IPS-18a (cell line): Measurements from ENCODE around the gene HEXD.
"Not testable (repeated sequence)": the region's sequence is repeated elsewhere in the genome, so short reads cannot be mapped to it uniquely, and the experiment has no call there.

Experiments
- H3K27ac ChIP-seq: one replicate; pipeline ENCODE4 v1.5.1; 2013; ENCODE audit warnings: low read length
- H3K27me3 ChIP-seq: one replicate; pipeline ENCODE4 v1.6.1; 2013; ENCODE audit warnings: mild to moderate bottlenecking, low read length; ENCODE audit not compliant: control insufficient read depth, insufficient read depth
- H3K36me3 ChIP-seq: one replicate; pipeline ENCODE4 v1.6.1; 2013; ENCODE audit warnings: low read depth, low read length; ENCODE audit not compliant: control insufficient read depth
- H3K4me1 ChIP-seq: one replicate; pipeline ENCODE4 v1.6.1; 2013; ENCODE audit warnings: low read depth, low read length; ENCODE audit not compliant: control insufficient read depth
- H3K4me3 ChIP-seq: one replicate; pipeline ENCODE4 v1.5.1; 2013; ENCODE audit warnings: low read length
- H3K9ac ChIP-seq: one replicate; pipeline ENCODE4 v1.6.1; 2013; ENCODE audit warnings: mild to moderate bottlenecking, low read length, moderate library complexity
- H3K9me3 ChIP-seq: one replicate; pipeline ENCODE4 v1.6.1; 2013; ENCODE audit warnings: low read depth, low read length; ENCODE audit not compliant: control insufficient read depth

HEXD gene

DNA sequence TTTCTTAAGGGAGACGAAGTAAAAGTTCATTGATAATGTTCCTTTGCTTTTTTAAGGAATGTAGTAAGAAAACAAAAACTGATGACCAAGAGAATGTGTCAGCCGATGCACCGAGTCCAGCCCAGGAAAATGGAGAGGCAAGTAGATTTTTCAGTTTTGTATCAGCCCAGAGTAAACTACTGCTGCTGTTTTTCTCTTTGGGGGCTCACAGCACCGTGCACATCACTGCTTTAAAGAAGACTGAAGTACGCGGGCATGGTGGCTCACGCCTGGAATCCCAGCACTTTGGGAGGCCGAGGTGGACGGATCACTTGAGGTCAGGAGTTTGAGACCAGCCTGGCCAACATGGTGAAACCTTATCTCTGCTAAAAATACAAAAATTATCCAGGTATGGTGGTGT, 41.8 kb downstream of the HEXD start:
- peaks cover 34% of the 10 kb centered on the region for H3K36me3 ChIP-seq
- H3K27me3 ChIP-seq, H3K9ac ChIP-seq, H3K4me3 ChIP-seq, H3K27ac ChIP-seq, H3K4me1 ChIP-seq, H3K9me3 ChIP-seq: not testable (repeated sequence)

DNA sequence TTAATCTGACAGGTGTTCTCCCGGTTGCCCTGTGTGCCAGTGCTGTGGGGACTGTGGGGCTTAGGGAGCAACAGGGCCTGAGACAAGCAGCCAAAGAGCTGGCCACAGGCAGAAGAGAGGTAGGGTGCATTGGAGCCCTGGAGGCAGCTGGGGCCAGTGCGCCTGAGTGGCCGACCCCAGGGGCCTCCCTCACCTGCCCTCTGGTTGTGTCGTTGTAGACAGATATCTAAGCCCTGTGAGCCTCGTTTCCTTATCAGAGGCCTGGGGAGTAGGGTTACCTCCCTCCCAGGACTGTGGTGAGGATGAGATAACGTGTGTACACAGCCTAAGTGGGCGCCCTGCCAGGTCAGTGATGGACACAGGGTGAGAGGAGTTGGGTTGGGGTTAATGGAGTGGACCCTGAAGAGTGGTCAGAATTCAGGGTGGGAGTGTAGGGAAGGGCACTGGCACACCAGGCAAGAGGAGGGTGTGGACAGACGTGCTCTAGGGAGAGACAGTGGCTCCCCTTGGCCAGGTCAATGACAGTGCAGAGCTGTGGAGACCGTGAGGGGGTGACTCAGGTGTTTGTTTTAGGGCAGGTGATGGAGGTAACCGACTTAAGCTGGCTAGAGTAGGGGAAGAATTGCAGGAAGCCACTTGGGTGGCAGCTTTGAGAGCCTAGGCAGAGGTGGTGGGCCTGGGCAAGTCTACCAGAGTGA, 43.8 kb downstream of the HEXD start:
- H3K27ac ChIP-seq, result no peak overlapping the region
- no peak overlapping the region for H3K9ac ChIP-seq
- no peaks in the 10 kb centered on the region for H3K27me3 ChIP-seq
- no peak overlapping the region for H3K4me3 ChIP-seq
- no peaks in the 10 kb centered on the region for H3K9me3 ChIP-seq
- H3K36me3 ChIP-seq, result peaks cover 48% of the 10 kb centered on the region
- H3K4me1 ChIP-seq, result no peaks in the 10 kb centered on the region

DNA sequence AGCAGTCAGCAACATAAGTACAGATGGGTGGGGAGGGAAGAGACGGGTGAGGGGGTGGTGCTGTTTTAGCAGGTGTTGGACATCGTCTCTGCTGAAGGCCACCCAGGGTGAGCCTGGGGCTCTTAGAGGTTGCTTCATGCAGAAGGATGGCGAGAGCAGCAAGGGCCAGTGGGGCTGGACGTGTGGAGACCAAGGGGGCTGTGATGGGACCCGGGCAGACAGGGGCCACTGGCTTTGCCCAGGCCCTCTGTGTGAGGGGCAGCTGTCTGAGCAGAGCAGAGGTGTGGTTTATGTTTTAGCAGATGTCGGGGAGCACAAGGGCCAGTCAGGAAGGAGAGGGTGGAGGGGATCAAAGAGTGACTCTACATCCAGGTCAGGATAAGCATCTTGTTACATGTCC, 45.2 kb downstream of the HEXD start:
- Histone ChIP-seq H3K4me1 (no peaks in the 10 kb centered on the region), H3K27ac (no peak overlapping the region), H3K9me3 (no peaks in the 10 kb centered on the region), H3K9ac (no peak overlapping the region), H3K27me3 (no peaks in the 10 kb centered on the region), H3K4me3 (no peak overlapping the region), H3K36me3 (peaks cover 51% of the 10 kb centered on the region)

DNA sequence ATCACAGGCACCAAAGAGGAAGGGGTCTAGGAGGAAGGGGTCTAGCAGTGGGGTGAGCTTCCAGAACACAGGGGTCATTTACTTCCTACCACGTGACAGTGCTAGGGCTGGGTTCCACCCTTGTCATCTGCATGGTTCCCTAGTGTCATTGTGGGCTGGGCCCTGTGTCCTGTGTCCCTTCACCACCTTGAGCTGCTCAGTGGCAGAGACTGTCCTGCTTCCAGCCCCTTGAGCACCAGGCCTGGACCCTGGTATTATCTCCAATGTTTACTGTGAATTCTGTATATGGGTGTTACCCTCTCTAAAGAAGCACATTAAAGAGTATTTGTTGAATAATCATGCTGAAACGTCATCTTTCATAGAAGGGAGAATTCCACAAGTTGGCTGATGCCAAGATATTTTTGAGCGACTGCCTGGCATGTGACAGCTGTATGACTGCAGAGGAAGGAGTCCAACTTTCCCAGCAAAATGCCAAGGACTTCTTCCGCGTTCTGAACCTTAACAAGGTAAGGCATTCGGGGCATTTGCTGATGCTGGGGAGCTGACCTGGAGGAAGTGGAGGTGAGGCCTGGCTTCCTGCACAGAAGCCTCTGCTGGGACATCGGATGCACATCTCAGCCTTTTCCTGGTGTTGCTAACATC, 45.9 kb downstream of the HEXD start:
- H3K9me3 ChIP-seq, result no peaks in the 10 kb centered on the region
- no peaks in the 10 kb centered on the region for H3K4me1 ChIP-seq
- H3K36me3 ChIP-seq, result peaks cover 57% of the 10 kb centered on the region
- no peak overlapping the region for H3K9ac ChIP-seq
- H3K4me3 ChIP-seq, result no peak overlapping the region
- no peaks in the 10 kb centered on the region for H3K27me3 ChIP-seq
- H3K27ac ChIP-seq, result no peak overlapping the region

DNA sequence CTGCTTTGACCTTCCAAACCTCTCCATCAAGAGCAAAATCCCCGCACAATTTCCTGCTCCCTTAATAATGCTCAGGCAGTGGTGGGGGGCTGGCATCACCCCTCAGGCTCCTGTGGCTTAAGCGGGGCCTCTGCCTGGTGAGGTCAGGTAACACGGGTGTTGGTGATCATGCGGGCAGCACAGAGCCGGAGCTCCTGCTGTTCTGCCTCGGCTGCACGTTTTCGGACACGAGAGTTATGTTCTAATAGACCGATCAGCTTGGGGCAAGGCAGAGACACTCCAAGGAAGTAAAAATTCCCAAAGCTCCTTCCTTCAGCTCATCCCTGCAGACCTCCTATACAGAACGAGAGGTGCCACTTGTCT, 46.4 kb downstream of the HEXD start:
- Histone ChIP-seq H3K27ac (no peak overlapping the region), H3K9ac (no peak overlapping the region), H3K4me3 (no peak overlapping the region), H3K4me1 (no peaks in the 10 kb centered on the region), H3K36me3 (peaks cover 62% of the 10 kb centered on the region), H3K27me3 (no peaks in the 10 kb centered on the region), H3K9me3 (no peaks in the 10 kb centered on the region)

DNA sequence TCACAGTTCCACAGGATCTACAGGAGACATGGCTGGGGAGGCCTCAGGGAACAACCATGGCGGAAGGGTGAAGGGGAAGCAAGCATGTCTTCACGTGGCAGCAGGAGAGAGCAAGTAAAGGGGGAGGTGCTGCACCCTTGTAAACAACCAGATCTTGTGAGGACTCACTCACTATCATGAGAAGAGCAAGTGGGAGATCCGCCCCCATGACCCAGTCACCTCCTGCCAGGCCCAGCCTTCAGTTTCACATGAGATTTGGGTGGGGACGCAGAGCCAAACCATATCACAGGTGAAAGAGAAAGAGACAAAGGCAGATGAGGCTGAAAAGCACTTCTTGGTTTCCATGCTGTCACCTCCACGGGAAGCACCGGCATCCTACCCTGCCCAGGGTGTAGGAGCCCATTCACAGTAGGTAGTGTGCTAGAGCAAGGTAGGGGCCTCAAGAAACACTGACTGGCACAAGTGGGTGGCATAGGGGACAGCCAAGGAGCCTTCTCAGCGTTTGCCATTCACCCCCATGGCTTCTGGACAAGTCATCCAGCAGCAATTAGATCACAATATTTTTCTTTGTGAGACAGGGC, 47.0 kb downstream of the HEXD start:
- Histone ChIP-seq H3K27ac (no peak overlapping the region), H3K9me3 (no peaks in the 10 kb centered on the region), H3K27me3 (no peaks in the 10 kb centered on the region), H3K4me1 (no peaks in the 10 kb centered on the region), H3K9ac (no peak overlapping the region), H3K4me3 (no peak overlapping the region), H3K36me3 (peaks cover 66% of the 10 kb centered on the region)

DNA sequence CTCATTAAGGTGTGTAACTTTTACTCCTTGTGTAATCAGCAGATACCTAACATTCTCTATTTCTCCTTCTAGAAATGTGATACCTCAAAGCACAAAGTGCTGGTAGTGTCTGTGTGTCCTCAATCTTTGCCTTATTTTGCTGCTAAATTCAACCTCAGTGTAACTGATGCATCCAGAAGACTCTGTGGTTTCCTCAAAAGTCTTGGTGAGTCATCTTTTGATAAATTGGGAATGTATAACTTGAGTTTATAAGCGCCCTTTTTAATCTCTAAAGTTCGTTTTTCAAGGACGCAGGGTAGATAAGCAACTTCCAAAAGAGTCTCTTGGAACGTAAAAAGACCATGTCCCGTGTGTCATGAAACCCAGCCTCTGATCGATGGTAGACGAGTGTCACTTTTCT, 50.5 kb downstream of the HEXD start:
- H3K27me3 ChIP-seq, result no peaks in the 10 kb centered on the region
- no peak overlapping the region for H3K4me3 ChIP-seq
- H3K36me3 ChIP-seq, result peaks cover 45% of the 10 kb centered on the region
- H3K27ac ChIP-seq, result no peak overlapping the region
- H3K4me1 ChIP-seq, result no peaks in the 10 kb centered on the region
- no peaks in the 10 kb centered on the region for H3K9me3 ChIP-seq
- H3K9ac ChIP-seq, result no peak overlapping the region

DNA sequence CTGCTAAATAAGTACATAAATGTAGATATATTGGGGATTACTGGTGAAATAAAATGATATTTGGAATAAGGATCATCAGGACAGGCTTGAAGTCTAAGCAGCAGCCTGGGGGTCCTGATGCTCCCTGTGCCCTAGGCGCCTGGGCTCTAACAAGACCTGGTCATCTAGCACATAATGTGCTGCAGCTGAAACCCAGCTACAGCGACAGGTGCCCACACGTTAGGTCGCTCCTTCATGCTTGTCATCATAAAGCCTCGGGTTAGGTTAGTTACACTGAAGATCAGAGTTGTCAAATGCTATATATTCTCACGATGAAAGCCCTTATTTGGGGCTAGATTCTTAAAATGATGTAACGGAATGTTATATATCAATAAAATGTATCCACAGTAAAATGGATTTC, 51.9 kb downstream of the HEXD start:
- H3K36me3 ChIP-seq, result peaks cover 42% of the 10 kb centered on the region
- no peak overlapping the region for H3K9ac ChIP-seq
- H3K27me3 ChIP-seq, result no peaks in the 10 kb centered on the region
- no peak overlapping the region for H3K27ac ChIP-seq
- no peaks in the 10 kb centered on the region for H3K9me3 ChIP-seq
- H3K4me3 ChIP-seq, result no peak overlapping the region
- no peaks in the 10 kb centered on the region for H3K4me1 ChIP-seq

DNA sequence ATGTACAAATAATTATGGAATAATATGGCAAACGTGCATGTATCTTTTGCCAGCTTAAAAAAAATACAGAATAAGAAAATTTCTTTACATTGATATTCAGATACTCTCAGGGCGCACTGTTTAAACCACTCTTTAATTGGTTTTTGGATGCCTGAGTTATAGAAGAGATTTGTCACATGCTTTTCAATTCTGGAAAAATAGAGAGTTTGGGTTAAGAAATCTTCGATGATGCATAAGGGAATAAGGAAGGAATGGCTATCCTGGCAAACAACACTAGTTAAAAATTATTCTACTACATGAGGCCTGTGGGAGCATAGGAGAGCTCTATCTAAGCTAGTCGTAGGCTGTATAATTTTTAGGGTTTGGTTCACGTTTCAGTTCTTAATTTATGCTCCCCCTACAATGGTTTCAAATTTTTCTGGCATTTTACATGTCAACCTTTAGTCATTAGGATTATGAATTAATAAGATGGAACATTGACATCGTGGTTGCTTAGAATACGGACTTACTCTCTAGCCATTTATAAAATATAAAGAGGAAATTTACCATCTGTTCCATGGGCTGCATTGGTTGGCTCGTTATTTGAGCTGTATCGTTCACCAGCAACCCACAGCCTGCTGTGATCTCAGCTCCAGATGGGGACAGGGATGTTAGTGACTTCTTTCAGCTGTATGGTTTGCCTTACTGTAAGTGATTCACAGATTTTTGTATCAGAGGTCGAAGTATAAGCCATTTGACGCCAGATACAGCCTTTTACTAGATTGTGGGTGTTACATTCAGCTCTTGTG, 56.3 kb downstream of the HEXD start:
- Histone ChIP-seq H3K36me3 (peaks cover 28% of the 10 kb centered on the region), H3K9me3 (no peaks in the 10 kb centered on the region), H3K4me1 (no peaks in the 10 kb centered on the region), H3K27me3 (no peaks in the 10 kb centered on the region), H3K9ac (no peak overlapping the region), H3K27ac (no peak overlapping the region), H3K4me3 (no peak overlapping the region)

DNA sequence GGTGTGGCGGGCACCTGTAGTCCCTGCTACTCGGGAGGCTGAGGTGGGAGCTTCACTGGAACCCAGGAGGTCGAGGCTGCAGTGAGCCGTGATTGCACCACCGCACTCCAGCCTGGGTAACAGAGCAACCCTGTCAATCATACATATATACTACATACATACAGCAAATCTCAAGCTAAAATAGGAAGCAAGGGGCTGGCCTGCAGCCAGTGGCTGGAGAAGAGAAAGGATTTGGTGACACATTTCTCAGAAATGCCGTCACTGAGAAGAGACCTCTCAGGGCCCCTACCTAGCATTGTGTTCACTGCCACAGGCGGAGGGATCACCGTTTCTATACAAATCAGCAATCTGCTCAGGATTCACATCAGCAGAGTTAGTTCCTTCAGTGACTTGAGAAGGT, 57.3 kb downstream of the HEXD start:
- peaks cover 28% of the 10 kb centered on the region for H3K36me3 ChIP-seq
- H3K9ac ChIP-seq, result no peak overlapping the region
- H3K4me3 ChIP-seq, result no peak overlapping the region
- no peaks in the 10 kb centered on the region for H3K9me3 ChIP-seq
- H3K27ac ChIP-seq, result no peak overlapping the region
- no peaks in the 10 kb centered on the region for H3K4me1 ChIP-seq
- H3K27me3 ChIP-seq, result no peaks in the 10 kb centered on the region

DNA sequence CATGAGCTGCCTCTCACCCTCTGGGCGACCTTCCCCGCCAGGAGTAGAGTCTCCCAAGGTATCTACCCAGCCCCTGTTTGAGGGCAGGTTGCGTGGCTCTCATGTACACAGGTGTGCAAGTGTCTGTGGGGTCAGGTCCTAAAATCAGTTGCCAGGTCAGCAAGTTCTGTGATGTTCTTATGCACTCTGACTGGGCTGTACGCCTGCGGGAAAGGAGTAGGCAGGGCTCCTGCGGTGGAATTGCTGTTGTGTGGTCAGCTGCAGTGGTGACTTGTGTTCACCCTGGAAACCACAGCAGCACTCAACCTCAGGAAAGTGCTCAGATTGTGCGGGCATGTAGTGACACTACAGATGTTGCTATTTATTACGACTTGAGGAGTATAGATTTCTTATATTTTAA, 59.8 kb downstream of the HEXD start:
- Histone ChIP-seq H3K36me3 (peaks cover 36% of the 10 kb centered on the region), H3K9ac (no peak overlapping the region)

More for the DNA sequence above, 59.8 kb downstream of the HEXD start:
- H3K27me3 ChIP-seq, result no peaks in the 10 kb centered on the region
- no peaks in the 10 kb centered on the region for H3K9me3 ChIP-seq
- no peak overlapping the region for H3K4me3 ChIP-seq
- no peak overlapping the region for H3K27ac ChIP-seq
- H3K4me1 ChIP-seq, result no peaks in the 10 kb centered on the region
